Neural progenitor cell (in vitro differentiated cells): ENCODE measurements around the gene LEPR. TPM values are rescaled to one million over a fixed set of nuclear protein-coding genes. Genes with fewer than 3 reads are reported as not detected.

Experiments used
- DNase-seq: peaks from one replicate; pipeline ENCODE4 v3.0.0-alpha.2; 2016; ENCODE audit warnings: low spot score
- H2AFZ ChIP-seq: fragments of 200-600 bp; sonication (generic); replicated peaks from 2 replicates; pipeline ENCODE4 v1.6.1; 2016; ENCODE audit warnings: antibody characterized with exemption
- H3F3A ChIP-seq: fragments of 200-600 bp; sonication (generic); 2 replicates; pipeline ENCODE4 v1.6.1; 2016; ENCODE audit warnings: antibody characterized with exemption, low read depth
- H3K27ac ChIP-seq: fragments of 200-600 bp; sonication (generic); 2 replicates; pipeline ENCODE4 v1.5.1; 2016; ENCODE audit warnings: mild to moderate bottlenecking
- H3K27me3 ChIP-seq: fragments of 200-600 bp; sonication (generic); 2 replicates; pipeline ENCODE4 v1.6.1; 2016; ENCODE audit warnings: mild to moderate bottlenecking, moderate library complexity
- H3K36me3 ChIP-seq: fragments of 200-600 bp; sonication (generic); 2 replicates; pipeline ENCODE4 v1.5.1; 2016
- H3K4me1 ChIP-seq: fragments of 200-600 bp; sonication (generic); 2 replicates; pipeline ENCODE4 v1.6.1; 2016; ENCODE audit warnings: mixed run types
- H3K4me2 ChIP-seq: fragments of 200-600 bp; sonication (generic); 2 replicates; pipeline ENCODE4 v1.6.1; 2016
- H3K4me3 ChIP-seq: fragments of 200-600 bp; sonication (generic); 2 replicates; pipeline ENCODE4 v1.5.1; 2016
- H3K79me2 ChIP-seq: fragments of 200-600 bp; sonication (generic); 2 replicates; pipeline ENCODE4 v1.6.1; 2016; ENCODE audit warnings: low read depth
- H3K9ac ChIP-seq: fragments of 200-600 bp; sonication (generic); 2 replicates; pipeline ENCODE4 v1.6.1; 2016
- H3K9me3 ChIP-seq: fragments of 200-600 bp; sonication (generic); 2 replicates; pipeline ENCODE4 v1.5.1; 2016; ENCODE audit warnings: low read depth
- H4K20me1 ChIP-seq: fragments of 200-600 bp; sonication (generic); 2 replicates; pipeline ENCODE4 v1.6.1; 2016; ENCODE audit warnings: low read depth
- H3K27ac Mint-ChIP-seq: 3 replicates; pipeline ENCODE4 v1.8.0; 2021; ENCODE audit warnings: mixed read lengths
- H3K27me3 Mint-ChIP-seq: 2 replicates; pipeline ENCODE4 v1.8.0; 2022; ENCODE audit warnings: low read depth, mild to moderate bottlenecking, inconsistent platforms, moderate library complexity, mixed read lengths; ENCODE audit not compliant: insufficient read depth
- H3K36me3 Mint-ChIP-seq: 3 replicates; pipeline ENCODE4 v1.8.0; 2021; ENCODE audit warnings: mixed read lengths
- H3K4me1 Mint-ChIP-seq: 3 replicates; pipeline ENCODE4 v1.8.0; 2021; ENCODE audit warnings: mixed read lengths
- H3K4me3 Mint-ChIP-seq: 3 replicates; pipeline ENCODE4 v1.8.0; 2021; ENCODE audit warnings: mild to moderate bottlenecking, moderate library complexity, mixed read lengths
- H3K9me3 Mint-ChIP-seq: 3 replicates; pipeline ENCODE4 v1.8.0; 2020; ENCODE audit warnings: mixed read lengths
- EZH2 ChIP-seq: fragments of 200-600 bp; sonication (generic); IDR thresholded peaks from 2 replicates; pipeline ENCODE4 v1.6.1; 2017; ENCODE audit warnings: antibody characterized with exemption, mild to moderate bottlenecking, moderate library complexity
- EZH2phosphoT487 ChIP-seq: fragments of 200-600 bp; sonication (generic); IDR thresholded peaks from 2 replicates; pipeline ENCODE4 v1.6.1; 2017; ENCODE audit warnings: antibody characterized with exemption
- small RNA-seq: library from RNA; depleted of rRNA; stranded (forward); fragments of <200 nt; gene quantifications from one replicate; pipeline ENCODE3, GENCODE V24; 2015
- total RNA-seq: library from RNA; depleted of rRNA; stranded (reverse); fragments of >200 nt; gene quantifications from 2 replicates; pipeline ENCODE4 v1.2.3, GENCODE V29; 2015; ENCODE audit warnings: low replicate concordance
- TF ChIP-seq, protein P1 (sequence below): fragments of 200-600 bp; sonication (generic); IDR thresholded peaks from 2 replicates; pipeline ENCODE4 v1.5.1; 2017; ENCODE audit warnings: antibody characterized with exemption, mild to moderate bottlenecking

Gene LEPR
- total RNA-seq, 1 donor from 2014 or later = 15.2 TPM

- peak overlapping the region; percentile 20 for H3K4me3 ChIP-seq
- no peaks in the 10 kb centered on the region for H3K9me3 ChIP-seq
- Mint-ChIP-seq H3K9me3 (peaks cover 16% of the 10 kb centered on the region), H3K4me1 (peaks cover 10% of the 10 kb centered on the region), H3K27me3 (no peaks in the 10 kb centered on the region), H3K4me3 (no peak overlapping the region), H3K36me3 (no peaks in the 10 kb centered on the region), H3K27ac (no peak overlapping the region)
- H3K79me2 ChIP-seq = no peaks in the 10 kb centered on the region
- no peak overlapping the region for H3K9ac ChIP-seq
- H2AFZ ChIP-seq = peak overlapping the region; percentile 65
- no peaks in the 10 kb centered on the region for H3K27me3 ChIP-seq
- DNase-seq = peak; percentile 91
- peaks cover 17% of the 10 kb centered on the region for H3K4me1 ChIP-seq
- TF ChIP-seq EZH2 = no peak
- TF ChIP-seq, protein P1, sequence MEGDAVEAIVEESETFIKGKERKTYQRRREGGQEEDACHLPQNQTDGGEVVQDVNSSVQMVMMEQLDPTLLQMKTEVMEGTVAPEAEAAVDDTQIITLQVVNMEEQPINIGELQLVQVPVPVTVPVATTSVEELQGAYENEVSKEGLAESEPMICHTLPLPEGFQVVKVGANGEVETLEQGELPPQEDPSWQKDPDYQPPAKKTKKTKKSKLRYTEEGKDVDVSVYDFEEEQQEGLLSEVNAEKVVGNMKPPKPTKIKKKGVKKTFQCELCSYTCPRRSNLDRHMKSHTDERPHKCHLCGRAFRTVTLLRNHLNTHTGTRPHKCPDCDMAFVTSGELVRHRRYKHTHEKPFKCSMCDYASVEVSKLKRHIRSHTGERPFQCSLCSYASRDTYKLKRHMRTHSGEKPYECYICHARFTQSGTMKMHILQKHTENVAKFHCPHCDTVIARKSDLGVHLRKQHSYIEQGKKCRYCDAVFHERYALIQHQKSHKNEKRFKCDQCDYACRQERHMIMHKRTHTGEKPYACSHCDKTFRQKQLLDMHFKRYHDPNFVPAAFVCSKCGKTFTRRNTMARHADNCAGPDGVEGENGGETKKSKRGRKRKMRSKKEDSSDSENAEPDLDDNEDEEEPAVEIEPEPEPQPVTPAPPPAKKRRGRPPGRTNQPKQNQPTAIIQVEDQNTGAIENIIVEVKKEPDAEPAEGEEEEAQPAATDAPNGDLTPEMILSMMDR = peak; percentile 35
- no peak overlapping the region for H3K27ac ChIP-seq
- H3K4me2 ChIP-seq = peak overlapping the region; percentile 71
- H3F3A ChIP-seq = no peaks in the 10 kb centered on the region
- H3K36me3 ChIP-seq = no peaks in the 10 kb centered on the region
- no peaks in the 10 kb centered on the region for H4K20me1 ChIP-seq
These were observed 47.1 kb downstream of the LEPR start for GRCh38 chr1:65467536-65467935.

GRCh38 chr1:65469126-65469888 lies 48.8 kb downstream of the LEPR start:
- Histone ChIP-seq H3K27ac (no peak overlapping the region), H3K4me1 (peaks cover 17% of the 10 kb centered on the region), H3K9me3 (no peaks in the 10 kb centered on the region), H3K36me3 (no peaks in the 10 kb centered on the region), H3F3A (no peaks in the 10 kb centered on the region), H3K9ac (no peak overlapping the region), H3K79me2 (no peaks in the 10 kb centered on the region), H3K27me3 (no peaks in the 10 kb centered on the region), H4K20me1 (no peaks in the 10 kb centered on the region), H2AFZ (no peak overlapping the region), H3K4me3 (no peak overlapping the region), H3K4me2 (no peak overlapping the region)
- TF ChIP-seq, protein P1 = no peak
- no peak for TF ChIP-seq EZH2phosphoT487
- TF ChIP-seq EZH2 = no peak
- peaks cover 11% of the 10 kb centered on the region for H3K9me3 Mint-ChIP-seq
- no peaks in the 10 kb centered on the region for H3K27me3 Mint-ChIP-seq
- H3K4me3 Mint-ChIP-seq = no peak overlapping the region
- no peak for DNase-seq
- H3K36me3 Mint-ChIP-seq = no peaks in the 10 kb centered on the region
- peaks cover 10% of the 10 kb centered on the region for H3K4me1 Mint-ChIP-seq
- no peak overlapping the region for H3K27ac Mint-ChIP-seq

DNA sequence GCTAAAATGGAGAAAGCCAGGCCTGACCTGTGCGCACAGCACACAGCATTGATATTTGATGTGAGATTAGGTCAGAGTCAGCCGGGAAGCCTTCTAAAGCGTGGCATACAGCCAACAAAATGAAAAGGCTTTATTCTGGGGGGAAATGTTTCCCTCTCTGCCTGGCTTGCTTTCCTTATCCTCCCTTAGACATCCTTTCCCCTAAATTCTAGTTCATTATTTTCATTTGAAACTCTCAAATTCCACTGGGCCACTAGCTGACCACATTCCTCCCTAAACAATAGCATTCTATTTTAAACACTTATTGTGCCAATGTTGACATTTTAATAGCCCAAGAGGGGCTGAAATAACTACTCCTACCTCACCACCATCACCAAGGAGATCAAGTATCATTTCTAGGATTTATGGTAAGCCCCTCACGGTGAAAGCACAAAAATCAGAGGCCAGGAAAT lies 49.4 kb downstream of the LEPR start:
- Mint-ChIP-seq H3K4me1 (peaks cover 10% of the 10 kb centered on the region), H3K36me3 (no peaks in the 10 kb centered on the region), H3K27ac (no peak overlapping the region), H3K9me3 (peaks cover 8% of the 10 kb centered on the region), H3K4me3 (no peak overlapping the region), H3K27me3 (no peaks in the 10 kb centered on the region)
- no peaks in the 10 kb centered on the region for H3K27me3 ChIP-seq
- H3K4me3 ChIP-seq = no peak overlapping the region
- H2AFZ ChIP-seq = no peak overlapping the region
- no peaks in the 10 kb centered on the region for H3K36me3 ChIP-seq
- TF ChIP-seq, protein P1 = no peak
- TF ChIP-seq EZH2phosphoT487 = no peak
- no peak for TF ChIP-seq EZH2
- no peak overlapping the region for H3K9ac ChIP-seq
- no peak overlapping the region for H3K27ac ChIP-seq
- H3K4me1 ChIP-seq = peaks cover 17% of the 10 kb centered on the region
- H3K4me2 ChIP-seq = no peak overlapping the region
- H4K20me1 ChIP-seq = no peaks in the 10 kb centered on the region
- no peaks in the 10 kb centered on the region for H3K79me2 ChIP-seq
- no peaks in the 10 kb centered on the region for H3K9me3 ChIP-seq
- no peaks in the 10 kb centered on the region for H3F3A ChIP-seq
- no peak for DNase-seq

Small RNAs within 50 kb of the gene (small RNA-seq; reads per million reads assigned to genes)
- not detected for gene RNU2-15P

Other genes with a start within 250 kb of the LEPR start
- gene DNAJC6, start 111.1 kb upstream of the LEPR start, total RNA-seq = 13.0 and 21.9 TPM in 2 replicates
- gene LEPROT, start within 50 bp of the LEPR start, total RNA-seq = 44.3 and 49.2 TPM in 2 replicates